GM10248 (cell line): ENCODE results near the gene PPP5C.

Source experiments
- CTCF ChIA-PET: fragments of 300-600 bp; sonication (Branson Sonifier 250); formaldehyde crosslinking; extraction: SDS; loops from one replicate; lab custom pipeline; 2021; ENCODE audit warnings: antibody characterized with exemption; lab: Yijun Ruan, JAX
- POLR2A ChIA-PET: fragments of 350-650 bp; sonication (Branson Sonifier 250); formaldehyde crosslinking; extraction: SDS; loops from one replicate; lab custom pipeline; 2020; ENCODE audit warnings: antibody characterized with exemption; lab: Yijun Ruan, JAX
- DNase-seq: peaks from one replicate; pipeline ENCODE4 v3.0.0; 2012; ENCODE audit errors: extremely low spot score
- CTCF ChIP-seq: IDR thresholded peaks from 2 replicates; pipeline ENCODE4 v1.5.1; 2012; ENCODE audit warnings: mild to moderate bottlenecking, low read depth; ENCODE audit errors: extremely low read depth, missing control alignments, control extremely low read depth

PPP5C gene

GRCh38 chr19:46344363-46344762 lies 2.5 kb upstream of the PPP5C start:
- ChIA-PET POLR2A (no interaction called here), CTCF (interaction anchor here (0.9 kb wide), 1 partner anchor 12 kb away, joined by 3 read pairs; no protein-coding TSS in a partner anchor)
- no peak for TF ChIP-seq CTCF
- DNase-seq = no peak

- POLR2A ChIA-PET = no interaction called here
- no peak for TF ChIP-seq CTCF
- no peak for DNase-seq
- CTCF ChIA-PET = interaction anchor here (0.9 kb wide), 1 partner anchor 11 kb away, joined by 3 read pairs; no protein-coding TSS in a partner anchor
Observed at GRCh38 chr19:46345157-46345556, 1.7 kb upstream of the PPP5C start.

- no peak for TF ChIP-seq CTCF
- CTCF ChIA-PET = interaction anchor here (0.7 to 2.7 kb wide), 7 partner anchors 10 to 176 kb away, joined by 3 to 31 read pairs (median 3); no protein-coding TSS in a partner anchor
- DNase-seq = no peak
- POLR2A ChIA-PET = interaction anchor here (0.6 to 0.9 kb wide), 3 partner anchors 14 to 1397 kb away, joined by 3 to 4 read pairs (median 3); no protein-coding TSS in a partner anchor
Observed at GRCh38 chr19:46347572-46347883, 641 bp downstream of the PPP5C start.

- TF ChIP-seq CTCF = no peak
- no peak for DNase-seq
- ChIA-PET POLR2A (interaction anchor here (0.6 to 0.9 kb wide), 3 partner anchors 14 to 1397 kb away, joined by 3 to 4 read pairs (median 3); no protein-coding TSS in a partner anchor), CTCF (interaction anchor here (0.7 to 2.7 kb wide), 5 partner anchors 9 to 175 kb away, joined by 3 to 31 read pairs (median 4); no protein-coding TSS in a partner anchor)
Observed at GRCh38 chr19:46347985-46348384, 1.1 kb downstream of the PPP5C start.

- TF ChIP-seq CTCF = no peak
- no peak for DNase-seq
- CTCF ChIA-PET = no interaction called here
- POLR2A ChIA-PET = no interaction called here
Observed at GRCh38 chr19:46349311-46349993, 2.6 kb downstream of the PPP5C start.

GRCh38 chr19:46350029-46350757 lies 3.3 kb downstream of the PPP5C start:
- CTCF ChIA-PET = interaction anchor here (0.9 to 1.3 kb wide), 3 partner anchors 9 to 22 kb away, joined by 3 to 4 read pairs (median 3); no protein-coding TSS in a partner anchor
- POLR2A ChIA-PET = no interaction called here
- no peak for TF ChIP-seq CTCF
- no peak for DNase-seq
